Panc1 (cell line): ENCODE measurements around the gene HSP90AA1.

ENCODE experiments used
- SIN3A ChIP-seq: IDR thresholded peaks from 2 replicates; pipeline ENCODE4 v1.6.1; 2012; ENCODE audit warnings: low read depth, mild to moderate bottlenecking, low read length, moderate library complexity, borderline replicate concordance; ENCODE audit not compliant: insufficient read depth
- TF ChIP-seq, protein P1 (sequence below): fragments of 450-650 bp; IDR thresholded peaks from 2 replicates; pipeline ENCODE4 v1.5.1; 2017; ENCODE audit warnings: mild to moderate bottlenecking
- TF ChIP-seq, protein P2 (sequence below), 2 experiments: IDR thresholded peaks; 2 replicates each; pipeline ENCODE4 v1.6.1; 2011 to 2012; ENCODE audit warnings: low read depth in 2 of 2, control low read depth in 1 of 2, low read length in 1 of 2, mild to moderate bottlenecking in 1 of 2, moderate library complexity in 1 of 2; ENCODE audit not compliant: insufficient read depth in 1 of 2

DNA sequence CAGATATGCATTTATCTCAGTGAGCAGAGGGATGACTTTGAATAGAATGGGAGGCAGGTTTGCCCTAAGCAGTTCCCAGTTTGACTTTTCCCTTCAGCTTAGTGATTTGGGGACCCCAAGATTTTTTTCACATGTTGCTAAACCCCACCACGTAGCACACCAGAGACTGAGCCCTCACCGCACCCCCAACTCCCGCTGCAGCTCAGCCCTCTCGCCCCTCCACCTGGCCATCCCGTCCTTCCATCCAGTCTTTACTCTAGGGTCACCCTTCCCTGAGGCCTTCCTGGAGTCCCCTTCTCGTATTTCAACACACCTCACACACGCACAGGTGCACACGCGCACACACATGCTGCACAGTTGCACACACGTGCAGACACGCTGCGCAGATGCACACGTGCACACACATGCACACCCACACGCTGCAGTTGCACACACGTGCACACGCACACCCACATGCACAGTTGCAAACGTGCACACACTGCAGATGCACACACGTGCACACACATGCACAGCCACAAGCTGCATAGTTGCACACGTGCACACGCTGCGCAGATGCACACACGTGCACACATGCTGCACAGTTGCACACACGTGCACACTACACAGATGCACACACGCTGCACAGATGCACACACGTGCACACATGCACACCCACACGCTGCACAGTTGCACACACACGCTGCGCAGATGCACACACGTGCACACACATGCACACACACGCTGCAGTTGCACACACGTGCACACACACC lies 30.0 kb downstream of the HSP90AA1 start:
- TF ChIP-seq, protein P1, sequence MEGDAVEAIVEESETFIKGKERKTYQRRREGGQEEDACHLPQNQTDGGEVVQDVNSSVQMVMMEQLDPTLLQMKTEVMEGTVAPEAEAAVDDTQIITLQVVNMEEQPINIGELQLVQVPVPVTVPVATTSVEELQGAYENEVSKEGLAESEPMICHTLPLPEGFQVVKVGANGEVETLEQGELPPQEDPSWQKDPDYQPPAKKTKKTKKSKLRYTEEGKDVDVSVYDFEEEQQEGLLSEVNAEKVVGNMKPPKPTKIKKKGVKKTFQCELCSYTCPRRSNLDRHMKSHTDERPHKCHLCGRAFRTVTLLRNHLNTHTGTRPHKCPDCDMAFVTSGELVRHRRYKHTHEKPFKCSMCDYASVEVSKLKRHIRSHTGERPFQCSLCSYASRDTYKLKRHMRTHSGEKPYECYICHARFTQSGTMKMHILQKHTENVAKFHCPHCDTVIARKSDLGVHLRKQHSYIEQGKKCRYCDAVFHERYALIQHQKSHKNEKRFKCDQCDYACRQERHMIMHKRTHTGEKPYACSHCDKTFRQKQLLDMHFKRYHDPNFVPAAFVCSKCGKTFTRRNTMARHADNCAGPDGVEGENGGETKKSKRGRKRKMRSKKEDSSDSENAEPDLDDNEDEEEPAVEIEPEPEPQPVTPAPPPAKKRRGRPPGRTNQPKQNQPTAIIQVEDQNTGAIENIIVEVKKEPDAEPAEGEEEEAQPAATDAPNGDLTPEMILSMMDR: no peak
- TF ChIP-seq, protein P2, sequence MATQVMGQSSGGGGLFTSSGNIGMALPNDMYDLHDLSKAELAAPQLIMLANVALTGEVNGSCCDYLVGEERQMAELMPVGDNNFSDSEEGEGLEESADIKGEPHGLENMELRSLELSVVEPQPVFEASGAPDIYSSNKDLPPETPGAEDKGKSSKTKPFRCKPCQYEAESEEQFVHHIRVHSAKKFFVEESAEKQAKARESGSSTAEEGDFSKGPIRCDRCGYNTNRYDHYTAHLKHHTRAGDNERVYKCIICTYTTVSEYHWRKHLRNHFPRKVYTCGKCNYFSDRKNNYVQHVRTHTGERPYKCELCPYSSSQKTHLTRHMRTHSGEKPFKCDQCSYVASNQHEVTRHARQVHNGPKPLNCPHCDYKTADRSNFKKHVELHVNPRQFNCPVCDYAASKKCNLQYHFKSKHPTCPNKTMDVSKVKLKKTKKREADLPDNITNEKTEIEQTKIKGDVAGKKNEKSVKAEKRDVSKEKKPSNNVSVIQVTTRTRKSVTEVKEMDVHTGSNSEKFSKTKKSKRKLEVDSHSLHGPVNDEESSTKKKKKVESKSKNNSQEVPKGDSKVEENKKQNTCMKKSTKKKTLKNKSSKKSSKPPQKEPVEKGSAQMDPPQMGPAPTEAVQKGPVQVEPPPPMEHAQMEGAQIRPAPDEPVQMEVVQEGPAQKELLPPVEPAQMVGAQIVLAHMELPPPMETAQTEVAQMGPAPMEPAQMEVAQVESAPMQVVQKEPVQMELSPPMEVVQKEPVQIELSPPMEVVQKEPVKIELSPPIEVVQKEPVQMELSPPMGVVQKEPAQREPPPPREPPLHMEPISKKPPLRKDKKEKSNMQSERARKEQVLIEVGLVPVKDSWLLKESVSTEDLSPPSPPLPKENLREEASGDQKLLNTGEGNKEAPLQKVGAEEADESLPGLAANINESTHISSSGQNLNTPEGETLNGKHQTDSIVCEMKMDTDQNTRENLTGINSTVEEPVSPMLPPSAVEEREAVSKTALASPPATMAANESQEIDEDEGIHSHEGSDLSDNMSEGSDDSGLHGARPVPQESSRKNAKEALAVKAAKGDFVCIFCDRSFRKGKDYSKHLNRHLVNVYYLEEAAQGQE (IDR thresholded peaks at IDR 0.05; ENCODE audit: insufficient read depth in 1 of 2, low read depth in 2 of 2, low read length in 1 of 2): no peak
- TF ChIP-seq SIN3A: no peak
